HepG2 (cell line): ENCODE data around the gene TUBA4B. TPM values are rescaled to one million over a fixed set of nuclear protein-coding genes. Genes with fewer than 3 reads are reported as not detected.

Source experiments
- ATAC-seq: fragments of 200-7000 bp; cut with Tn5 transposase; 3 replicates; pipeline ENCODE4 v1.9.1; 2020; ENCODE audit warnings: mild to moderate bottlenecking, moderate library complexity
- BruUV-seq: library from RNA; stranded (reverse); fragments of 400-500 nt; replicated peaks from 2 replicates; lab custom pipeline; 2021; lab: Mats Ljungman, UMichigan
- CTCF ChIA-PET: fragments of 300-600 bp; formaldehyde crosslinking; extraction: SDS; loops from one replicate; lab custom pipeline; 2021; ENCODE audit warnings: low total read pairs, inconsistent platforms, low intra/inter-chr PET ratio; lab: Yijun Ruan, JAX
- POLR2A ChIA-PET: fragments of 350-600 bp; sonication (Branson Sonifier 250); formaldehyde crosslinking; loops from one replicate; lab custom pipeline; 2020; ENCODE audit warnings: antibody characterized with exemption, inconsistent platforms; lab: Yijun Ruan, JAX
- DNase-seq: peaks from one replicate; pipeline ENCODE4 v3.0.0-alpha.2; 2015; ENCODE audit warnings: low spot score
- FAIRE-seq: peaks from 3 replicates; lab custom pipeline; 2011; peaks lifted over from hg19 to GRCh38; lab: Jason Lieb, UNC
- H2AFZ ChIP-seq: one replicate; pipeline ENCODE4 v1.6.1; 2011; ENCODE audit warnings: low read length, inconsistent platforms
- H3K27ac ChIP-seq: fragments of 300-600 bp; 3 replicates; pipeline ENCODE4 v1.8.0; 2011; ENCODE audit warnings: mixed run types, mild to moderate bottlenecking, mixed read lengths, low read length, inconsistent platforms; ENCODE audit not compliant: insufficient read depth; ENCODE audit errors: extremely low read length
- H3K27me3 ChIP-seq, 2 experiments: fragments of 200-600 bp in 1 of 2; 2 replicates in 1 of 2; 3 replicates in 1 of 2; pipeline versions ENCODE4 v1.6.0 to v1.8.0; 2011; ENCODE audit warnings: low read length in 2 of 2, mild to moderate bottlenecking in 2 of 2, moderate library complexity in 2 of 2, inconsistent platforms in 1 of 2; ENCODE audit not compliant: insufficient read depth in 2 of 2, control insufficient read depth in 1 of 2
- H3K36me3 ChIP-seq, 2 experiments: fragments of 200-600 bp in 1 of 2; replicated peaks in 1 of 2; 2 replicates in 1 of 2; 3 replicates in 1 of 2; pipeline versions ENCODE4 v1.5.1 to v1.8.0; 2011; ENCODE audit warnings: low read length in 2 of 2, inconsistent platforms in 1 of 2; ENCODE audit not compliant: insufficient read depth in 2 of 2, control insufficient read depth in 1 of 2
- H3K4me1 ChIP-seq: 2 replicates; pipeline ENCODE4 v1.5.1; 2012; ENCODE audit warnings: low read length, inconsistent platforms; ENCODE audit not compliant: insufficient read depth
- H3K4me2 ChIP-seq: 2 replicates; pipeline ENCODE4 v1.6.0; 2011; ENCODE audit warnings: low read depth, low read length, inconsistent platforms
- H3K4me3 ChIP-seq, 3 experiments: fragments of 200-600 bp in 1 of 3; sonication (generic), shearing (Covaris generic) in 1 of 3; replicated peaks in 1 of 3; 2 replicates each; pipeline ENCODE4 v1.5.1; 2011 to 2016; ENCODE audit warnings: low read length in 3 of 3, inconsistent platforms in 2 of 3, low read depth in 2 of 3, mild to moderate bottlenecking in 2 of 3, control low read depth in 1 of 3, mixed read lengths in 1 of 3; ENCODE audit not compliant: insufficient read depth in 1 of 3
- H3K79me2 ChIP-seq: one replicate; pipeline ENCODE4 v1.6.1; 2011; ENCODE audit warnings: low read length, inconsistent platforms; ENCODE audit not compliant: insufficient read depth
- H3K9ac ChIP-seq: 2 replicates; pipeline ENCODE4 v1.6.0; 2011; ENCODE audit warnings: mild to moderate bottlenecking, low read depth, low read length, inconsistent platforms; ENCODE audit not compliant: insufficient read depth
- H3K9me3 ChIP-seq: 2 replicates; pipeline ENCODE4 v1.5.1; 2012; ENCODE audit warnings: mild to moderate bottlenecking, low read length
- H4K20me1 ChIP-seq: 2 replicates; pipeline ENCODE4 v1.6.0; 2011; ENCODE audit warnings: inconsistent platforms, mild to moderate bottlenecking, low read length, moderate library complexity; ENCODE audit not compliant: insufficient read depth
- EEA1 ChIP-seq: sonication (generic); formaldehyde crosslinking; IDR thresholded peaks from 2 replicates; pipeline ENCODE4 v1.5.1; 2020; ENCODE audit warnings: mild to moderate bottlenecking, missing genetic modification reagents, borderline replicate concordance
- FOSL2 ChIP-seq: sonication (generic); formaldehyde crosslinking; IDR thresholded peaks from 2 replicates; pipeline ENCODE4 v1.4.0; 2020; ENCODE audit warnings: missing genetic modification reagents
- GLI4 ChIP-seq: sonication (generic); formaldehyde crosslinking; IDR thresholded peaks from 2 replicates; pipeline ENCODE4 v1.5.1; 2020; ENCODE audit warnings: missing genetic modification reagents, mild to moderate bottlenecking, moderate library complexity, borderline replicate concordance
- HNRNPLL ChIP-seq: fragments of 200-400 bp; formaldehyde crosslinking; IDR thresholded peaks from 2 replicates; pipeline ENCODE4 v1.6.1; 2017; ENCODE audit warnings: mild to moderate bottlenecking, low read depth, low read length; ENCODE audit not compliant: poor library complexity, severe bottlenecking
- KLF16 ChIP-seq, 2 experiments: sonication (generic) in 1 of 2; formaldehyde crosslinking in 1 of 2; IDR thresholded peaks; 2 replicates each; pipeline versions ENCODE4 v1.6.1 to v1.8.0; 2016 to 2023; ENCODE audit warnings: missing genetic modification reagents in 2 of 2, missing compliant biosample characterization in 1 of 2
- MIXL1 ChIP-seq: IDR thresholded peaks from 2 replicates; pipeline ENCODE4 v1.6.1; 2016
- MNT ChIP-seq: fragments of 450-650 bp; IDR thresholded peaks from 2 replicates; pipeline ENCODE4 v1.6.1; 2016
- NBN ChIP-seq: fragments of 450-650 bp; conservative IDR thresholded peaks from 2 replicates; pipeline ENCODE4 v1.6.1; 2017
- PHF8 ChIP-seq: sonication (generic); formaldehyde crosslinking; IDR thresholded peaks from 2 replicates; pipeline ENCODE4 v1.5.0; 2020; ENCODE audit warnings: missing genetic modification reagents
- POLR2AphosphoS2 ChIP-seq: IDR thresholded peaks from 2 replicates; pipeline ENCODE4 v1.6.1; 2011; ENCODE audit warnings: low read depth, low read length, improper control_type of control experiment
- SMARCE1 ChIP-seq: fragments of 450-650 bp; IDR thresholded peaks from 2 replicates; pipeline ENCODE4 v1.6.1; 2017; ENCODE audit warnings: borderline replicate concordance
- SNAPC4 ChIP-seq: sonication (generic); formaldehyde crosslinking; IDR thresholded peaks from 2 replicates; pipeline ENCODE4 v1.4.0; 2020; ENCODE audit warnings: mild to moderate bottlenecking, missing genetic modification reagents
- ZNF17 ChIP-seq: sonication (generic); formaldehyde crosslinking; IDR thresholded peaks from 2 replicates; pipeline ENCODE4 v1.5.0; 2020; ENCODE audit warnings: mild to moderate bottlenecking, missing genetic modification reagents
- ZNF354B ChIP-seq: sonication (generic); formaldehyde crosslinking; IDR thresholded peaks from 2 replicates; pipeline ENCODE4 v1.8.0; 2022; ENCODE audit warnings: mild to moderate bottlenecking, missing genetic modification reagents
- ZNF549 ChIP-seq: sonication (generic); formaldehyde crosslinking; IDR thresholded peaks from 2 replicates; pipeline ENCODE4 v1.5.0; 2020; ENCODE audit warnings: missing genetic modification reagents
- WGBS: methylation state at CpG from one replicate; pipeline ENCODE4 v1.1.6; 2017; ENCODE audit warnings: low lambda C conversion rate; 5-methylcytosine and 5-hydroxymethylcytosine counted together
- in situ Hi-C: cut with HindIII; loops from 2 replicates; pipeline ENCODE4 v1.10.0; 2017; ENCODE audit warnings: low pct_unique_long_range_greater_than_20kb; ENCODE audit not compliant: extremely low pct_ligation_motif_present
- intact Hi-C: fragments of 100-400 bp; cut with micrococcal nuclease; formaldehyde crosslinking; loops from one replicate; pipeline ENCODE4 v1.10.0; 2022; ENCODE audit not compliant: unreplicated experiment
- polyA plus RNA-seq, 8 experiments: library from polyadenylated mRNA; depleted of rRNA in 3 of 8; stranded (reverse) in 7 of 8; unstranded in 1 of 8; fragments of >200 nt; fragmentation: Illumina TruSeq in 4 of 8; extraction: Trizol in 4 of 8; gene quantifications; 2 replicates each; pipeline versions ENCODE4 v1.2.1 to v1.2.3, GENCODE V29; 2011 to 2016; ENCODE audit warnings: low read depth in 4 of 8, missing spikeins in 1 of 8, mixed read lengths in 1 of 8; ENCODE audit not compliant: insufficient read depth in 1 of 8
- total RNA-seq, 5 experiments: library from RNA; depleted of rRNA; stranded (reverse); fragments of >200 nt; fragmentation: Illumina TruSeq; extraction: Trizol; gene quantifications; 2 replicates each; pipeline ENCODE4 v1.2.3, GENCODE V29; 2016; ENCODE audit warnings: low read depth in 1 of 5
- TF ChIP-seq, protein P1 (sequence below): sonication (generic); formaldehyde crosslinking; IDR thresholded peaks from 2 replicates; pipeline ENCODE4 v1.8.0; 2022; ENCODE audit warnings: low read depth, missing genetic modification reagents
- TF ChIP-seq, protein P2 (sequence below): sonication (generic); formaldehyde crosslinking; conservative IDR thresholded peaks from 2 replicates; pipeline ENCODE4 v1.8.1; 2023; ENCODE audit warnings: missing genetic modification reagents

TUBA4B gene
- total and polyA plus RNA-seq, 2 of the 13 experiments (the other 11 are each of a cell fraction or from before 2014, with no cell fraction given) = 0.18 to 0.22 TPM

- FAIRE-seq = no peak
- Histone ChIP-seq H3K4me2 (no peak overlapping the region), H2AFZ (no peak overlapping the region), H3K9ac (no peak overlapping the region), H3K9me3 (no peaks in the 10 kb centered on the region), H4K20me1 (no peaks in the 10 kb centered on the region), H3K27me3 (no peaks in the 10 kb centered on the region; a peak in 1 of 5 replicates), H3K4me1 (peaks cover 22% of the 10 kb centered on the region), H3K79me2 (peaks cover 25% of the 10 kb centered on the region), H3K27ac (no peak overlapping the region), H3K4me3 (no peak overlapping the region), H3K36me3 (peaks cover 44 to 67% of the 10 kb centered on the region in 2 experiments)
- no TSS peak for BruUV-seq
- 98% methylated on average over 3 of the region's 3 CpGs for WGBS
- no peak for ATAC-seq
- intact Hi-C loops = no loop called here
- DNase-seq = no peak
- CTCF ChIA-PET = no interaction called here
- POLR2A ChIA-PET = interaction anchor here (0.9 to 1.8 kb wide), 2 partner anchors 11 to 15 kb away, joined by 3 to 11 read pairs; partner anchors contain the start of genes GLB1L and STK16
- in situ Hi-C loops = no loop called here
- TF ChIP-seq HNRNPLL (no peak), KLF16 (CRISPR knock-in tag; IDR thresholded peaks at IDR 0.05) (no peak), MNT (no peak), GLI4 (CRISPR knock-in tag) (no peak), PHF8 (no peak), EEA1 (no peak), FOSL2 (CRISPR knock-in tag) (no peak), NBN (no peak), SMARCE1 (no peak), MIXL1 (CRISPR knock-in tag) (no peak), ZNF549 (CRISPR knock-in tag) (no peak), SNAPC4 (CRISPR knock-in tag) (no peak), ZNF354B (CRISPR knock-in tag) (no peak), ZNF17 (CRISPR knock-in tag) (no peak), POLR2AphosphoS2 (no peak)
- TF ChIP-seq, protein P1, sequence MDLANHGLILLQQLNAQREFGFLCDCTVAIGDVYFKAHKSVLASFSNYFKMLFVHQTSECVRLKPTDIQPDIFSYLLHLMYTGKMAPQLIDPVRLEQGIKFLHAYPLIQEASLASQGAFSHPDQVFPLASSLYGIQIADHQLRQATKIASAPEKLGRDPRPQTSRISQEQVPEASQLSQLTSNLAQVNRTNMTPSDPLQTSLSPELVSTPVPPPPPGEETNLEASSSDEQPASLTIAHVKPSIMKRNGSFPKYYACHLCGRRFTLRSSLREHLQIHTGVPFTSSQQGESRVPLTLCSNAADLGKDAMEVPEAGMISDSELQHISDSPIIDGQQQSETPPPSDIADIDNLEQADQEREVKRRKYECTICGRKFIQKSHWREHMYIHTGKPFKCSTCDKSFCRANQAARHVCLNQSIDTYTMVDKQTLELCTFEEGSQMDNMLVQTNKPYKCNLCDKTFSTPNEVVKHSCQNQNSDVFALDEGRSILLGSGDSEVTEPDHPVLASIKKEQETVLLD (CRISPR knock-in tag) = no peak
- TF ChIP-seq, protein P2, sequence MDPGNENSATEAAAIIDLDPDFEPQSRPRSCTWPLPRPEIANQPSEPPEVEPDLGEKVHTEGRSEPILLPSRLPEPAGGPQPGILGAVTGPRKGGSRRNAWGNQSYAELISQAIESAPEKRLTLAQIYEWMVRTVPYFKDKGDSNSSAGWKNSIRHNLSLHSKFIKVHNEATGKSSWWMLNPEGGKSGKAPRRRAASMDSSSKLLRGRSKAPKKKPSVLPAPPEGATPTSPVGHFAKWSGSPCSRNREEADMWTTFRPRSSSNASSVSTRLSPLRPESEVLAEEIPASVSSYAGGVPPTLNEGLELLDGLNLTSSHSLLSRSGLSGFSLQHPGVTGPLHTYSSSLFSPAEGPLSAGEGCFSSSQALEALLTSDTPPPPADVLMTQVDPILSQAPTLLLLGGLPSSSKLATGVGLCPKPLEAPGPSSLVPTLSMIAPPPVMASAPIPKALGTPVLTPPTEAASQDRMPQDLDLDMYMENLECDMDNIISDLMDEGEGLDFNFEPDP = no peak
These were observed 18.7 kb upstream of the TUBA4B start for GRCh38 chr2:219234331-219234730.
